SH-SY5Y (cell line): ENCODE measurements around the gene FOXO1.

Experiments
- GATA2 ChIP-seq: IDR thresholded peaks from 2 replicates; pipeline ENCODE4 v1.6.1; 2011; ENCODE audit warnings: mild to moderate bottlenecking, low read depth, low read length
- GATA3 ChIP-seq: IDR thresholded peaks from 2 replicates; pipeline ENCODE4 v1.6.1; 2011; ENCODE audit warnings: low read depth, mild to moderate bottlenecking, low read length, moderate library complexity

GRCh38 chr13:40666933-40667621, 636 bp upstream of the FOXO1 start:
- no peak for TF ChIP-seq GATA3
- TF ChIP-seq GATA2: no peak
